Panc1 (cell line): ENCODE results near the gene ABCC12. TPM values are rescaled to one million over a fixed set of nuclear protein-coding genes. Genes with fewer than 3 reads are reported as not detected.

Experiments
- ATAC-seq: fragments of 200-7000 bp; cut with Tn5 transposase; 2 replicates; pipeline ENCODE4 v1.9.1; 2020; ENCODE audit warnings: mild to moderate bottlenecking, moderate library complexity
- BruUV-seq: library from RNA; stranded (reverse); fragments of 400-500 nt; replicated peaks from 2 replicates; lab custom pipeline; 2021; lab: Mats Ljungman, UMichigan
- CTCF ChIA-PET: fragments of 300-600 bp; sonication (Branson Sonifier 250); formaldehyde crosslinking; loops from one replicate; lab custom pipeline; 2022; ENCODE audit warnings: antibody characterized with exemption; lab: Charles Lee
- POLR2A ChIA-PET: fragments of 300-600 bp; sonication (Branson Sonifier 250); formaldehyde crosslinking; loops from one replicate; lab custom pipeline; 2022; ENCODE audit warnings: antibody characterized with exemption; lab: Charles Lee
- DNase-seq: peaks from one replicate; pipeline ENCODE4 v3.0.0-alpha.2; 2010; ENCODE audit warnings: low read depth, low spot score
- H3K27ac ChIP-seq: 2 replicates; pipeline ENCODE4 v1.5.1; 2011; ENCODE audit warnings: mild to moderate bottlenecking, low read length, inconsistent platforms
- H3K27me3 ChIP-seq: fragments of 200-500 bp; sonication (Bioruptor generic); 2 replicates; pipeline ENCODE4 v1.6.0; 2014; ENCODE audit warnings: low read length, inconsistent platforms; ENCODE audit not compliant: control insufficient read depth, insufficient read depth
- H3K36me3 ChIP-seq: fragments of 200-500 bp; sonication (Bioruptor generic); 2 replicates; pipeline ENCODE4 v1.5.1; 2014; ENCODE audit warnings: inconsistent platforms, mild to moderate bottlenecking, low read length, moderate library complexity; ENCODE audit not compliant: control insufficient read depth, insufficient read depth
- H3K4me1 ChIP-seq: 2 replicates; pipeline ENCODE4 v1.5.1; 2011; ENCODE audit warnings: inconsistent platforms, mild to moderate bottlenecking, low read length, moderate library complexity; ENCODE audit not compliant: control insufficient read depth, insufficient read depth
- H3K4me3 ChIP-seq, 2 experiments: 2 replicates each; pipeline ENCODE4 v1.5.1; 2011 to 2012; ENCODE audit warnings: low read depth in 2 of 2, low read length in 2 of 2, mild to moderate bottlenecking in 2 of 2, inconsistent platforms in 1 of 2, moderate library complexity in 1 of 2
- H3K9me3 ChIP-seq: fragments of 200-500 bp; sonication (Bioruptor generic); 2 replicates; pipeline ENCODE4 v1.5.1; 2014; ENCODE audit warnings: low read depth, mild to moderate bottlenecking, inconsistent platforms, low read length, moderate library complexity; ENCODE audit not compliant: control insufficient read depth, insufficient read depth
- CTCF ChIP-seq: fragments of 450-650 bp; IDR thresholded peaks from 2 replicates; pipeline ENCODE4 v1.5.1; 2017; ENCODE audit warnings: mild to moderate bottlenecking
- POLR2AphosphoS5 ChIP-seq: IDR thresholded peaks from 2 replicates; pipeline ENCODE4 v1.6.1; 2012; ENCODE audit warnings: mild to moderate bottlenecking, low read depth, low read length, moderate library complexity
- SIN3A ChIP-seq: IDR thresholded peaks from 2 replicates; pipeline ENCODE4 v1.6.1; 2012; ENCODE audit warnings: low read depth, mild to moderate bottlenecking, low read length, moderate library complexity, borderline replicate concordance; ENCODE audit not compliant: insufficient read depth
- TCF7L2 ChIP-seq: IDR thresholded peaks from 2 replicates; pipeline ENCODE4 v1.6.1; 2011; ENCODE audit warnings: mild to moderate bottlenecking, low read depth, low read length, inconsistent platforms
- in situ Hi-C: cut with HindIII; loops from 2 replicates; pipeline ENCODE4 v1.10.0; 2016; ENCODE audit warnings: low sequenced_read_pairs, low pct_unique_long_range_greater_than_20kb
- intact Hi-C: fragments of 100-400 bp; cut with micrococcal nuclease; formaldehyde crosslinking; loops from one replicate; pipeline ENCODE4 v1.10.0; 2022; ENCODE audit not compliant: unreplicated experiment
- total RNA-seq: library from RNA; stranded (reverse); gene quantifications from one replicate; pipeline ENCODE4 v1.2.1, GENCODE V29; 2021; ENCODE audit not compliant: unreplicated experiment
- TF ChIP-seq, protein P1 (sequence below), 2 experiments: IDR thresholded peaks; 2 replicates each; pipeline ENCODE4 v1.6.1; 2011 to 2012; ENCODE audit warnings: low read depth in 2 of 2, control low read depth in 1 of 2, low read length in 1 of 2, mild to moderate bottlenecking in 1 of 2, moderate library complexity in 1 of 2; ENCODE audit not compliant: insufficient read depth in 1 of 2

ABCC12 gene
- total RNA-seq, 1 experiment from 2014 or later = not detected

DNA sequence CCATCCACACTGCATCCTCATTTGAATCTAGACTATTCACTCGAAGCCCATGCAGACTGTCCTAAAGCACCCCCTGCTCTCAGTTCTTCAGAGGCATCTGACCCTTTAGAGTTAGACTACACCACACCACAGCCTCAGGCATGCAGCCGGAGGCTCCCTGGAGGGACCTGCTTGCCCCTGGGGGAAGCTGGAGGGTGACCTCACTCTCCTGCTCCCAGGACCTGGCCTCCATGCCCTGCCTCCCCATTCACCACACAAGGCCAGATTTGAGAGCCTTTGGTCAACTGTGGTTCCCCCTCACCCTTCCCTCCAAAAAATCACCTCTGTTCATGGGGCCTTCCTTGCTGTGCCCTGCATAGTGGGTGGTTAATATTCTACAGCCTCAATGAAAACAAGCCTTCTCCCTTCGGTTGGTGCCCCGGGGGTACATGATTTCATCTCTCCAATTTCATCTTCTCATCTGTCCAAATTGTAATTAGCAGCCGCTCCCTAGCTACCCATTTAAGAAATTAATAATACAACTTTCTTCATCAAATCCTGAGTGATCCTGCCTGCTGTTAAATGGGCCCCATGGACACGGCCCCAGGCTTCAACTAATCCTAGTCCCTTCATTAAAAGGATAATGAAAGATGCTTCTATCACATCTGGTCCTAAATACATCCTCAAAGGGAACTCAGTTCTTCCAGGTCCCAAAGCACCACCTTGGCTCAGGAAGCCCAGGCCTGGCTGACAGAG is 24.4 kb downstream of the ABCC12 start:
- H3K27ac ChIP-seq = peak overlapping the region; percentile 8; the same call in 1 of the 2 replicates
- H3K4me1 ChIP-seq = peaks cover 4% of the 10 kb centered on the region
- H3K27me3 ChIP-seq = no peaks in the 10 kb centered on the region
- no TSS peak for BruUV-seq
- TF ChIP-seq TCF7L2 = no peak
- POLR2A ChIA-PET = no interaction called here
- CTCF ChIA-PET = no interaction called here
- no peak for ATAC-seq
- DNase-seq = no peak
- no peak overlapping the region for H3K4me3 ChIP-seq
- in situ Hi-C loops (no loop called here), intact Hi-C loops (no loop called here)
- H3K9me3 ChIP-seq = no peaks in the 10 kb centered on the region
- H3K36me3 ChIP-seq = no peaks in the 10 kb centered on the region

DNA sequence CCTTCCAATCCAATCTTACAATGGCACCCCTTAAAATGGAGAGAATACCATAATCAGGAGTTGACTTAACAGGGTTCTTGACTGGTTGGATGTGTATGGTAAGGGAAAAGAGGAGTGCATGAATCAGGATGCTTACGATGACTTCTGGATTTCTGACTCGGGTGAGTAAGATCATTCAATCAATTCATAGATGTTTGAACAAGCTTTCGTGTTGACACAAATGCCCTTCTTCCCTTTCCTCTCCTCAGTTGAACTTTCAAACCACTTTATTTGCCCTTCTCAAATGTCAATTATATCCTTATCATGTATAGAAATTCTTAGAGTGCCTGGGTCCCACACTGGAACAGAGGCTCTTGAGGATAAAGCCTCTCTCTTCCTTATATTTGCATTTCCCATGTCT is 25.9 kb downstream of the ABCC12 start:
- CTCF ChIA-PET = no interaction called here
- peaks cover 11% of the 10 kb centered on the region for H3K4me1 ChIP-seq
- TF ChIP-seq, protein P1, sequence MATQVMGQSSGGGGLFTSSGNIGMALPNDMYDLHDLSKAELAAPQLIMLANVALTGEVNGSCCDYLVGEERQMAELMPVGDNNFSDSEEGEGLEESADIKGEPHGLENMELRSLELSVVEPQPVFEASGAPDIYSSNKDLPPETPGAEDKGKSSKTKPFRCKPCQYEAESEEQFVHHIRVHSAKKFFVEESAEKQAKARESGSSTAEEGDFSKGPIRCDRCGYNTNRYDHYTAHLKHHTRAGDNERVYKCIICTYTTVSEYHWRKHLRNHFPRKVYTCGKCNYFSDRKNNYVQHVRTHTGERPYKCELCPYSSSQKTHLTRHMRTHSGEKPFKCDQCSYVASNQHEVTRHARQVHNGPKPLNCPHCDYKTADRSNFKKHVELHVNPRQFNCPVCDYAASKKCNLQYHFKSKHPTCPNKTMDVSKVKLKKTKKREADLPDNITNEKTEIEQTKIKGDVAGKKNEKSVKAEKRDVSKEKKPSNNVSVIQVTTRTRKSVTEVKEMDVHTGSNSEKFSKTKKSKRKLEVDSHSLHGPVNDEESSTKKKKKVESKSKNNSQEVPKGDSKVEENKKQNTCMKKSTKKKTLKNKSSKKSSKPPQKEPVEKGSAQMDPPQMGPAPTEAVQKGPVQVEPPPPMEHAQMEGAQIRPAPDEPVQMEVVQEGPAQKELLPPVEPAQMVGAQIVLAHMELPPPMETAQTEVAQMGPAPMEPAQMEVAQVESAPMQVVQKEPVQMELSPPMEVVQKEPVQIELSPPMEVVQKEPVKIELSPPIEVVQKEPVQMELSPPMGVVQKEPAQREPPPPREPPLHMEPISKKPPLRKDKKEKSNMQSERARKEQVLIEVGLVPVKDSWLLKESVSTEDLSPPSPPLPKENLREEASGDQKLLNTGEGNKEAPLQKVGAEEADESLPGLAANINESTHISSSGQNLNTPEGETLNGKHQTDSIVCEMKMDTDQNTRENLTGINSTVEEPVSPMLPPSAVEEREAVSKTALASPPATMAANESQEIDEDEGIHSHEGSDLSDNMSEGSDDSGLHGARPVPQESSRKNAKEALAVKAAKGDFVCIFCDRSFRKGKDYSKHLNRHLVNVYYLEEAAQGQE (IDR thresholded peaks at IDR 0.05; ENCODE audit: insufficient read depth in 1 of 2, low read depth in 2 of 2, low read length in 1 of 2) = no peak
- TF ChIP-seq POLR2AphosphoS5 (no peak), SIN3A (no peak), CTCF (no peak), TCF7L2 (no peak)
- BruUV-seq = no TSS peak
- in situ Hi-C loops = no loop called here
- H3K27me3 ChIP-seq = no peaks in the 10 kb centered on the region
- H3K4me3 ChIP-seq = no peak overlapping the region
- no peaks in the 10 kb centered on the region for H3K36me3 ChIP-seq
- intact Hi-C loops = no loop called here
- H3K9me3 ChIP-seq = no peaks in the 10 kb centered on the region
- no peak for ATAC-seq
- POLR2A ChIA-PET = no interaction called here
- DNase-seq = no peak
- peak overlapping the region; percentile 71; the same call in 1 of the 2 replicates for H3K27ac ChIP-seq

DNA sequence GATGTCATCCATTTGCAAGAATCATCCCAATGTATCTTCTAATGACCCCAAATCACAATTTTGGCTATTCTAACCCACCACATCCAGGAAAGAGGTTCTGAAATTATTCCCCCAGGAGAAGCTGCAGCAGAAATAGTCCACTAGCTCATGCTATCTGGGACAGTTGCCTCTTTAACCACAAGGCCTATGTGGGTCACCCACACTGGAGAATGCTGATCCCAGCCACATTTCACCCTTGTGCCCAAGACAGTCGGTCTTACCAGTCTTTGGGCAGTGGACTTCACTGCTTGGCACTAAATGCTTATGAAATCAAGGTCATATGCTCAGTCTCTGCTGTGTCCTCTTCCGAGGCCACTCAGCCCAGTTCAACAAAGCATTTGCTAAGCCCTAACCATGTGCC is 27.0 kb downstream of the ABCC12 start:
- intact Hi-C loops = no loop called here
- DNase-seq (no peak), ATAC-seq (no peak)
- POLR2A ChIA-PET = interaction anchor here (0.6 kb wide), 1 partner anchor 68 kb away, joined by 12 read pairs; no protein-coding TSS in a partner anchor
- no peak overlapping the region for H3K4me3 ChIP-seq
- H3K27ac ChIP-seq = peak overlapping the region; percentile 71
- H3K4me1 ChIP-seq = peaks cover 18% of the 10 kb centered on the region
- no peaks in the 10 kb centered on the region for H3K36me3 ChIP-seq
- no peak for TF ChIP-seq CTCF
- TF ChIP-seq TCF7L2 = no peak
- TF ChIP-seq, protein P1 (IDR thresholded peaks at IDR 0.05; ENCODE audit: insufficient read depth in 1 of 2, low read depth in 2 of 2, low read length in 1 of 2) = no peak
- TF ChIP-seq SIN3A = no peak
- no peak for TF ChIP-seq POLR2AphosphoS5
- CTCF ChIA-PET = no interaction called here
- no peaks in the 10 kb centered on the region for H3K9me3 ChIP-seq
- no TSS peak for BruUV-seq
- H3K27me3 ChIP-seq = no peaks in the 10 kb centered on the region
- in situ Hi-C loops = no loop called here
